Esophagus squamous epithelium (tissue), 4 donors: ENCODE data around the gene LNPK.
"Not testable (repeated sequence)": the region's sequence is repeated elsewhere in the genome, so short reads cannot be mapped to it uniquely, and the experiment has no call there.

Experiments used
- POLR2A ChIP-seq, 4 donors: fragments of 450-650 bp; IDR thresholded peaks; one replicate each; pipeline ENCODE4 v1.6.1; 2017; ENCODE audit warnings: antibody characterized with exemption in 4 of 4, mild to moderate bottlenecking in 4 of 4, moderate library complexity in 3 of 4
- TF ChIP-seq, protein P1 (sequence below), 6 experiments: fragments of 450-650 bp in 4 of 6; fragments of 200-600 bp in 2 of 6; sonication (generic) in 2 of 6; IDR thresholded peaks; one replicate each; pipeline ENCODE4 v1.5.1; 2016 to 2019; ENCODE audit warnings: antibody characterized with exemption in 6 of 6, mild to moderate bottlenecking in 4 of 6, moderate library complexity in 4 of 6

DNA sequence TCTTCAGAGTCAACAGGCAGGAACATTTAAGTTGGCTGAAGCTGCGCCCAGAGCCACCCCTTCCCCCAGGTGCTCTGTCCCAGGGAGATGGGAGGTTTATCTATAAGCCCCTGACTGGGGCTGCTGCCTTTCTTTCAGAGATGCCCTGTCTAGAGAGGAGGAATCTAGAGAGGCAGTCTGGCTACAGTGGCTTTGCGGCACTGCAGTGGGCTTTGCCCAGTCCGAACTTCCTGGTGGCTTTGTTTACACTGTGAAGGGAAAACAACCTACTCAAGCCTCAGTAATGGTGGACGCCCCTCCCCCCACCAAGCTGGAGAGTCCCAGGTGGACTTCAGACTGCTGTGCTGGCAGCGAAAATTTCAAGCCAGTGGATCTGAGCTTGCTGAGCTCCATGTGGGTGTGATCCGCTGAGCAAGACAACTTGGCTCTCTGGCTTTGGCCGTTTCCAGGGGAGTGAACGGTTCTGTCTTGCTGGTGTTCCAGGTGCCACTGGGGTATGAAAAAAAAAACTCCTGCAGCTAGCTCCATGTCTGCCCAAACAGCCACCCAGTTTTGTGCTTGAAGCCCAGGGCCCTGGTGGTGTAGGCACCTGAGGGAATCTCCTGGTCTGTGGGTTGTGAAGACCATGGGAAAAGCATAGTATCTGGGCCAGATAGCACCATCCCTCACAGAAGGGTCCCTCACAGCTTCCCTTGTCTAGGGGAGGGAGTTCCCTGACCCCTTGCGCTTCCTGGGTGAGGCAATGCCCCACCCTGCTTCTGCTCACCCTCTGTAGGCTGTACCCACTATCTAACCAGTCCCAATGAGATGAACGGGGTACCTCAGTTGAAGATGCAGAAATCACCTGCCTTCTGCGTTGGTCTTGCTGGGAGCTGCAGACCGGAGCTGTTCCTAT lies 88.0 kb downstream of the LNPK start:
- TF ChIP-seq, protein P1, sequence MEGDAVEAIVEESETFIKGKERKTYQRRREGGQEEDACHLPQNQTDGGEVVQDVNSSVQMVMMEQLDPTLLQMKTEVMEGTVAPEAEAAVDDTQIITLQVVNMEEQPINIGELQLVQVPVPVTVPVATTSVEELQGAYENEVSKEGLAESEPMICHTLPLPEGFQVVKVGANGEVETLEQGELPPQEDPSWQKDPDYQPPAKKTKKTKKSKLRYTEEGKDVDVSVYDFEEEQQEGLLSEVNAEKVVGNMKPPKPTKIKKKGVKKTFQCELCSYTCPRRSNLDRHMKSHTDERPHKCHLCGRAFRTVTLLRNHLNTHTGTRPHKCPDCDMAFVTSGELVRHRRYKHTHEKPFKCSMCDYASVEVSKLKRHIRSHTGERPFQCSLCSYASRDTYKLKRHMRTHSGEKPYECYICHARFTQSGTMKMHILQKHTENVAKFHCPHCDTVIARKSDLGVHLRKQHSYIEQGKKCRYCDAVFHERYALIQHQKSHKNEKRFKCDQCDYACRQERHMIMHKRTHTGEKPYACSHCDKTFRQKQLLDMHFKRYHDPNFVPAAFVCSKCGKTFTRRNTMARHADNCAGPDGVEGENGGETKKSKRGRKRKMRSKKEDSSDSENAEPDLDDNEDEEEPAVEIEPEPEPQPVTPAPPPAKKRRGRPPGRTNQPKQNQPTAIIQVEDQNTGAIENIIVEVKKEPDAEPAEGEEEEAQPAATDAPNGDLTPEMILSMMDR (IDR thresholded peaks at IDR 0.05), result not testable (repeated sequence)
- not testable (repeated sequence) for TF ChIP-seq POLR2A (IDR thresholded peaks at IDR 0.05)
